Adrenal gland (tissue), 5 donors: Measurements from ENCODE around the gene KIAA1328.

Experiments used
- CTCF ChIP-seq, 6 experiments: fragments of 450-650 bp in 4 of 6; fragments of 200-600 bp in 2 of 6; sonication (generic) in 1 of 6; IDR thresholded peaks; 1 replicate in 5 of 6; 2 replicates in 1 of 6; pipeline versions ENCODE4 v1.5.1 to v1.8.0; 2016 to 2021; ENCODE audit warnings: antibody characterized with exemption in 6 of 6, mild to moderate bottlenecking in 2 of 6, moderate library complexity in 1 of 6
- POLR2A ChIP-seq, 2 donors: fragments of 450-650 bp; IDR thresholded peaks; one replicate each; pipeline ENCODE4 v1.6.1; 2017; ENCODE audit warnings: antibody characterized with exemption in 2 of 2, mild to moderate bottlenecking in 2 of 2, moderate library complexity in 1 of 2
- donor health status: DM: no; HTN: no; CAD: no.

- TF ChIP-seq CTCF (IDR thresholded peaks at IDR 0.05) (no peak), POLR2A (IDR thresholded peaks at IDR 0.05) (no peak)
These were observed 443.3 kb downstream of the KIAA1328 start for GRCh38 chr18:37272226-37272625.
